Dendritic cell treated with granulocyte-macrophage colony-stimulating factor and Interleukin-4, amounts not matched to agents 40 ng/mL and 50 ng/mL, for 4 days (primary cell): ENCODE measurements around the gene ESM1.

Source experiments
- H3K27ac Mint-ChIP-seq: one replicate; pipeline ENCODE4 v1.8.0; 2022; ENCODE audit warnings: mild to moderate bottlenecking, mixed read lengths
- H3K27me3 Mint-ChIP-seq: one replicate; pipeline ENCODE4 v1.8.0; 2022; ENCODE audit warnings: mild to moderate bottlenecking, mixed read lengths
- H3K36me3 Mint-ChIP-seq: one replicate; pipeline ENCODE4 v1.8.0; 2022; ENCODE audit warnings: low read depth, mixed read lengths
- H3K4me1 Mint-ChIP-seq: one replicate; pipeline ENCODE4 v1.8.0; 2022; ENCODE audit warnings: low read depth, mixed read lengths
- H3K4me3 Mint-ChIP-seq: one replicate; pipeline ENCODE4 v1.8.0; 2022; ENCODE audit warnings: mild to moderate bottlenecking, moderate library complexity, mixed read lengths
- H3K9me3 Mint-ChIP-seq: one replicate; pipeline ENCODE4 v1.8.0; 2022; ENCODE audit warnings: mixed read lengths
- intact Hi-C: fragments of 100-400 bp; cut with micrococcal nuclease; formaldehyde crosslinking; loops from one replicate; pipeline ENCODE4 v1.15.0; 2022

ESM1 gene

DNA sequence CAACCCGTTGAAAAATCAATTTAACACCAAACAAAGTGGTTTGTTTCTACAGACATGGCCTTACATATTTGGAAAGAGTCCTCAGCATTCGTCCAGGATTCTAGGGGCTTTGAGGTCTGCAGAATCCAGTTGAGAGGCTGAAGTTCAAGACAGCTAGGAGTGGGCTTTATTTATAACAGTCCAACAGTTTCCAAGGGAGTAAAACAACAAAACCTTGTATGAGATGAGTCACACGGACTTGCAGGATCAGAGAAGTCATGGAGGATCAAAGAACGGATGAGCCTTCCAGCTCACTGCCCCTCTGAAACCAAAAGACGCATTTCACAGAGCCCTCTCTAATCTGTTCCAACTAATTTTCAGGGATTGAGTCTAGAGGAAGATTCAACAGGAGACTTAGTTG lies 11.1 kb upstream of the ESM1 start:
- H3K27me3 Mint-ChIP-seq, result no peaks in the 10 kb centered on the region
- no peaks in the 10 kb centered on the region for H3K4me1 Mint-ChIP-seq
- no peaks in the 10 kb centered on the region for H3K36me3 Mint-ChIP-seq
- H3K9me3 Mint-ChIP-seq, result no peaks in the 10 kb centered on the region
- intact Hi-C loops, result no loop called here
- H3K27ac Mint-ChIP-seq, result no peak overlapping the region
- no peak overlapping the region for H3K4me3 Mint-ChIP-seq

DNA sequence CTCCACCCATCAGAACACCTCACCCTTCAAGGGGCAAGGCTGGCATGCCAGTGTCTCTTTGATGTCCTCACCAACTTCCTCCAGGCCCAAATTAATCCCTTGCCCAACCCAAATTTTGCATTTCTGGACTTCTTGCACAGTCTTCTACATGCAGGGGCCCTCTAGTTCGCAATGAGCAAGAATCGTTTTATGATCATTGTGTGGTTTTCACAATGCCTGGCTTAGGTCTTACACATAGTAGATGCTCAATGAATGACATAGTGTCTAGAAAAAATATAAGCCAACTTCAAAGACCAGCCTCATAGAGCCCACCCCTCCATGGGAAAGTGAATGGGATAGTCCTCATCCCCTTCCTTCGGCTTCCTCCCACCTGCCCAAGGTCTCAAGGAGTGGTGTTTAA lies 9.8 kb upstream of the ESM1 start:
- no peak overlapping the region for H3K27ac Mint-ChIP-seq
- intact Hi-C loops, result no loop called here
- no peaks in the 10 kb centered on the region for H3K9me3 Mint-ChIP-seq
- no peaks in the 10 kb centered on the region for H3K36me3 Mint-ChIP-seq
- no peaks in the 10 kb centered on the region for H3K4me1 Mint-ChIP-seq
- no peak overlapping the region for H3K4me3 Mint-ChIP-seq
- H3K27me3 Mint-ChIP-seq, result no peaks in the 10 kb centered on the region

GRCh38 chr5:54994628-54995027 lies 9.2 kb upstream of the ESM1 start:
- H3K36me3 Mint-ChIP-seq, result no peaks in the 10 kb centered on the region
- H3K4me1 Mint-ChIP-seq, result no peaks in the 10 kb centered on the region
- no peak overlapping the region for H3K4me3 Mint-ChIP-seq
- H3K27me3 Mint-ChIP-seq, result no peaks in the 10 kb centered on the region
- no peaks in the 10 kb centered on the region for H3K9me3 Mint-ChIP-seq
- intact Hi-C loops, result no loop called here
- H3K27ac Mint-ChIP-seq, result no peak overlapping the region

- no peaks in the 10 kb centered on the region for H3K27me3 Mint-ChIP-seq
- H3K4me3 Mint-ChIP-seq, result no peak overlapping the region
- H3K36me3 Mint-ChIP-seq, result no peaks in the 10 kb centered on the region
- intact Hi-C loops, result no loop called here
- H3K4me1 Mint-ChIP-seq, result no peaks in the 10 kb centered on the region
- no peak overlapping the region for H3K27ac Mint-ChIP-seq
- H3K9me3 Mint-ChIP-seq, result no peaks in the 10 kb centered on the region
These were observed 7.9 kb upstream of the ESM1 start for GRCh38 chr5:54993318-54993717.

DNA sequence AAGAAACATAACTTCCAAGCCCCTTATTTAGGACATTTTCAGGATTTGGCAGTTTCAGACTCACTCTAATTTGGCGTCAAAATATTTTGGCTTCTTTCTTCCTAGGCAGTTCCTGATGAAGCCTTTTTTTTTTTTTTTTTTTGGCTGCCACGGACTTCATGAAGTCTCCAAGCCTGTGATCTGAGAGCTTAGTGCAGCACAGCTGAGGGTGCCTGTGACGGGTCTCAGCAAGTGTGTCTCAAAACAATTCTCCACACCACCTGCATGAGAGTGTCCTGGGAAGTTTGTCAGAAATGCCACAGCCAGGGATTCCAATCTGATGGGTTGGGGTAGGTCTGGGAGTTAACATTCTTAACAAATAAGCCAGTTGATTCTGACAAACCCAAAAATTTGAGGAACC lies 6.0 kb upstream of the ESM1 start:
- H3K4me1 Mint-ChIP-seq, result no peaks in the 10 kb centered on the region
- no peaks in the 10 kb centered on the region for H3K9me3 Mint-ChIP-seq
- intact Hi-C loops, result no loop called here
- H3K27ac Mint-ChIP-seq, result no peak overlapping the region
- H3K4me3 Mint-ChIP-seq, result no peak overlapping the region
- no peaks in the 10 kb centered on the region for H3K36me3 Mint-ChIP-seq
- no peaks in the 10 kb centered on the region for H3K27me3 Mint-ChIP-seq

DNA sequence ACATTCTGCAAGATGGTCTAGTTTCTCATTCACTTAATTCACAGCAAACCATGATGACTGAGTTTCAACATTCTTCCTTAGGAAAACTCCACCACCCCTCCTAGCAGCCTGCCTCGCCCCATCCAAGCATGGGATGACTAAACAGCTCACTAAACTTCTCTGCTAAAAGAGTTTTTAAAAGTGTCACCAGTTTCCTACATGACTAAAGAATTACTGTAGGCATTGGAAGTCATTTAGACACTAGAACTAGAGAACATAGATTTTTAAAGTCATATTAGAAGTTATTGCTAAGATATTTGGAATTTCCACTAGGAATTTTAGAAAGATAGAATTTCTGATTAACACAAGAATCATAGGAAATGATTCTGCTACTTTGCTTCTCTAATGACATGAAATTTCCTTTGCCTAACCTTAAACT lies 5.5 kb upstream of the ESM1 start:
- H3K4me1 Mint-ChIP-seq, result no peaks in the 10 kb centered on the region
- H3K36me3 Mint-ChIP-seq, result no peaks in the 10 kb centered on the region
- no peak overlapping the region for H3K4me3 Mint-ChIP-seq
- intact Hi-C loops, result no loop called here
- H3K27ac Mint-ChIP-seq, result no peak overlapping the region
- H3K9me3 Mint-ChIP-seq, result no peaks in the 10 kb centered on the region
- peaks cover 4% of the 10 kb centered on the region for H3K27me3 Mint-ChIP-seq

DNA sequence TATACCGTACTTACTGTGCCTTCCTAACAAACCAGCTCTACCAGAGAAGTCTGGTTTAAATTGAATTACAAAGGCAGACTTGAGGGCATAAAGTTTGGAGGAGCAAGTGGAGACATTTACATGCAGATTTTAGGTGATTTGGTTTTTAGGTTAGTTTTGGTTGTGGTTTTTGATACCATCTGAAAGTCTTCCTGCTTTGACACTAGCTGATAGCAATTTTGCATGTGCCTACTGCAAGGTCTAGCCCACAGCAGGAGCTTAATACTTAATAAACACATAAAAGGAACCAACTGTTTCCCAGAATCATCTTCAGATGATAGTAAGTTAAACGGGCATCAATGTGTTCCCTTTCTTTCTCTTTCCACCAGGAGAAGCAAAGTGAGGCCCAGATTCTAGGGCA lies 3.4 kb upstream of the ESM1 start:
- Mint-ChIP-seq H3K27me3 (peaks cover 18% of the 10 kb centered on the region), H3K4me3 (no peak overlapping the region), H3K36me3 (no peaks in the 10 kb centered on the region), H3K27ac (no peak overlapping the region), H3K4me1 (no peaks in the 10 kb centered on the region), H3K9me3 (no peaks in the 10 kb centered on the region)
- intact Hi-C loops, result no loop called here

DNA sequence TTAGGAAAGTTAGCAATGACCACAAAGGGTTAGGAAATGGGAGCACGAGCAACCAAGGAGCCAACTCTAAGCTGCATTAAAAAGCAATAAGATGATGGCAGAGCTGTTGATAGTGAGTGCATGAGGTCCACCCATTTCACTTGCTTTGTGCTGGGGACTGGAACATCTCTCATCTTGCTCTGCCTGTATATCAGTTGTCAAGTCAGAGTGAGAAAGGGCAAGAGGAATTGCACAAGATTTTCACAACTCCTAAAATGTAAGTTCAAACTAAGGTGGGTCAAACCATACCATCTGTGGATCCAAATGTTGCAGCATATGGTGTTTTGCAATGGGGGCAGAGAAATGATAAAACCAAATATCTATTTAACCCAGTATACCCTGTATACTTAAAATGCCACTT lies 2.8 kb upstream of the ESM1 start:
- no peaks in the 10 kb centered on the region for H3K4me1 Mint-ChIP-seq
- no peak overlapping the region for H3K4me3 Mint-ChIP-seq
- H3K36me3 Mint-ChIP-seq, result no peaks in the 10 kb centered on the region
- intact Hi-C loops, result no loop called here
- H3K27me3 Mint-ChIP-seq, result peaks cover 18% of the 10 kb centered on the region
- no peaks in the 10 kb centered on the region for H3K9me3 Mint-ChIP-seq
- H3K27ac Mint-ChIP-seq, result no peak overlapping the region

DNA sequence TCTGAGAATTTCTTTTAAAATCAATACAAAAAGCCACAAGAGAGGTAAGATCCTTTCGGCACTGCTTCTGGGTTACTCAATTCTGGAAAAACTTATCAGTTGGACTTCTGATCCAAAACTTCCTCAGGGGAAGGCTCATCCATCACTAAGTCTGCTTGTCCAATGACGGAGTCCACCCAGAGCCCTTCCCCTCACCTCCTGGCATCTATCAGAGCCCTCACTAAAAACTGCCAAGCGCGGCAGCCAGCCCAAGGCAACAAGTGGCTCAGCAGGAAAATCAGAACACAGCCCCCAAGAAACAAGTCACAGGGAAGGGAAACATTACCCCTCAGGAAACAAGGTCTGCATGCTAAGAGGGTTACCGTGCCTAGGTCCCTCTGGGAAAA lies 869 bp upstream of the ESM1 start:
- no peaks in the 10 kb centered on the region for H3K36me3 Mint-ChIP-seq
- no peak overlapping the region for H3K27ac Mint-ChIP-seq
- no peaks in the 10 kb centered on the region for H3K4me1 Mint-ChIP-seq
- intact Hi-C loops, result no loop called here
- no peak overlapping the region for H3K4me3 Mint-ChIP-seq
- H3K27me3 Mint-ChIP-seq, result peaks cover 18% of the 10 kb centered on the region
- no peaks in the 10 kb centered on the region for H3K9me3 Mint-ChIP-seq

DNA sequence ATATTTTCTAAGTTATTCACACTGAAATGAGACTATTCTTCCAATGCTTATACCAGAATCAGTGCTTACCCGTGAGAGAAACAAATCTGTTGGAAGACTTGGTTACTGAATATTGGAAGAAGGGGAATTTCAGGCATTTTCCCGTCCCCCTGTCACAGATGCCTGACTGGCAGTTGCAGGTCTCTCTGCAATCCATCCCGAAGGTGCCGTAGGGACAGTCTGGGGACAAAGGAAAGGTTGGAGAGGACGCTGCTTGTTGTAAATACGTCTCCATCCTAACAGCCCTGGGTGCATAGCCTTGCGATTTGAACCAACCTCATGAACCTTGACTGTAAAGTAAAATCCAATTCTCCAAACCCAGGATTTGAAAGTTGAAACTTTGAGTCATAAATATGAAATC lies 3.5 kb downstream of the ESM1 start:
- no peaks in the 10 kb centered on the region for H3K9me3 Mint-ChIP-seq
- no peak overlapping the region for H3K27ac Mint-ChIP-seq
- no peaks in the 10 kb centered on the region for H3K4me1 Mint-ChIP-seq
- H3K4me3 Mint-ChIP-seq, result no peak overlapping the region
- H3K36me3 Mint-ChIP-seq, result no peaks in the 10 kb centered on the region
- intact Hi-C loops, result no loop called here
- peaks cover 27% of the 10 kb centered on the region for H3K27me3 Mint-ChIP-seq

DNA sequence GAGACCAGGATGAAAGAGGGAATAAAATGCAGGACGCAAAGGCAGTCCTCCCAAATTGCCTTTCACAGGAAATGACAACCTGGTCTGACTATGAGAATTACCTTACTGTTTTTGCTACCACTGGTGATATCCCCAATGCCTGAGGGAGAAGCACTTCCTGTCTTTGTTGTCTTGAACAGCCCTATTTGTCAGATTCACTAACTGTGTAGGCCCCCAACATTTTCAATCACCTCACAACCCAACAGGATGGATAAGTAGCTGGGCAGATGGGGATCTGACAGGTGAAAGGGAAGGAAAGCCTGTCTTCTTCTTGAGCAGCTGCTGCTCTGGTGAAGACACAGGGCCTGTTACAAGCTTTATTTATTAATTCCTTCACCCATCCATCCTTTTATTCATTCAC lies 9.7 kb downstream of the ESM1 start:
- Mint-ChIP-seq H3K27ac (no peak overlapping the region), H3K4me1 (no peaks in the 10 kb centered on the region), H3K4me3 (no peak overlapping the region), H3K36me3 (no peaks in the 10 kb centered on the region), H3K9me3 (no peaks in the 10 kb centered on the region), H3K27me3 (peaks cover 13% of the 10 kb centered on the region)
- intact Hi-C loops, result no loop called here

- Mint-ChIP-seq H3K4me3 (no peak overlapping the region), H3K27ac (no peak overlapping the region), H3K9me3 (no peaks in the 10 kb centered on the region), H3K4me1 (no peaks in the 10 kb centered on the region), H3K36me3 (no peaks in the 10 kb centered on the region), H3K27me3 (peaks cover 2% of the 10 kb centered on the region)
- intact Hi-C loops, result no loop called here
These were observed 15.3 kb downstream of the ESM1 start for GRCh38 chr5:54969856-54970828.

GRCh38 chr5:54969242-54969641 lies 16.2 kb downstream of the ESM1 start:
- intact Hi-C loops, result no loop called here
- Mint-ChIP-seq H3K36me3 (no peaks in the 10 kb centered on the region), H3K9me3 (no peaks in the 10 kb centered on the region), H3K27me3 (no peaks in the 10 kb centered on the region), H3K27ac (no peak overlapping the region), H3K4me1 (no peaks in the 10 kb centered on the region), H3K4me3 (no peak overlapping the region)

DNA sequence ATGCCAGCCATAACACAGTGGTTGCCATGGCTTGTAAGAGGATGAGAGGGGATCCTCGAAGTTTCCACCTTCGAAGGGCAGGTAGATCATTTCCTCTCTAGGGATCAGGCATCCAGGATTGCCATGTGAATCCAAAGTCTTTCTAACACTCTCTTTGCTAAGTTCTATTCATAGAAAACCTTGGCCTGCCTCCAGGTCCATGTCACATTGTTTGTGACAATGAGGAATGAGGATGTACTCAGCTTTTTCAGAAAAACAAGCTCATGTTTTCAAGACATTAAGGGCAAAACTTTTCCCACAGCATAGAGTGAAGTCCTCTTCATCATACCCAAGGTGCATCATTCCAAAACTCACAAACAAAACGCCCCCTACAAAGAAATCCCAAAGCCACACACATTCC lies 19.6 kb downstream of the ESM1 start:
- Mint-ChIP-seq H3K27me3 (peaks cover under 1% of the 10 kb centered on the region), H3K4me1 (peaks cover under 1% of the 10 kb centered on the region), H3K36me3 (no peaks in the 10 kb centered on the region), H3K27ac (no peak overlapping the region), H3K9me3 (no peaks in the 10 kb centered on the region), H3K4me3 (no peak overlapping the region)
- intact Hi-C loops, result no loop called here

DNA sequence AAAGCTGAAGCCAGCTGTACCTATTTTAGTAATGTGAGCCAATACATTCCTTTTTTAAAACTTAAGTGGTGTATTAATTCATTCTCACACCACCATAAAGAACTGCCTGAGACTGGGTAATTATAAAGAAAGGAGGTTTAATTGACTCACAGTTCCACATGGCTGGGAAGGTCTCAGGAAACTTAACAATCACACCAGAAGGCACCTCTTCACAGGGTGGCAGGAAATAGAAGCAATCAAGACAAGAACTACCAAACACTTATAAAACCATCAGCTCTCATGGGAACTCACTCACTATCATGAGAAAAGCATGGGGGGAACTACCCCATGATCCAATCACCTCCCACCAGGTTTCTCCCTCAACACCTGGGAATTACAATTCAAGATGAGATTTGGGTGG lies 21.0 kb downstream of the ESM1 start:
- Mint-ChIP-seq H3K4me1 (peaks cover 5% of the 10 kb centered on the region), H3K36me3 (no peaks in the 10 kb centered on the region), H3K4me3 (no peak overlapping the region), H3K27me3 (peaks cover 5% of the 10 kb centered on the region), H3K9me3 (no peaks in the 10 kb centered on the region), H3K27ac (no peak overlapping the region)
- intact Hi-C loops, result no loop called here
